ENCODE data around the gene ADORA1. TPM values are rescaled to one million over a fixed set of nuclear protein-coding genes. Genes with fewer than 3 reads are reported as not detected.

Gene ADORA1
- total and polyA plus RNA-seq, 10 of the 15 experiments (the other 5 are each of a cell fraction or from before 2014, with no cell fraction given), result not detected

DNA sequence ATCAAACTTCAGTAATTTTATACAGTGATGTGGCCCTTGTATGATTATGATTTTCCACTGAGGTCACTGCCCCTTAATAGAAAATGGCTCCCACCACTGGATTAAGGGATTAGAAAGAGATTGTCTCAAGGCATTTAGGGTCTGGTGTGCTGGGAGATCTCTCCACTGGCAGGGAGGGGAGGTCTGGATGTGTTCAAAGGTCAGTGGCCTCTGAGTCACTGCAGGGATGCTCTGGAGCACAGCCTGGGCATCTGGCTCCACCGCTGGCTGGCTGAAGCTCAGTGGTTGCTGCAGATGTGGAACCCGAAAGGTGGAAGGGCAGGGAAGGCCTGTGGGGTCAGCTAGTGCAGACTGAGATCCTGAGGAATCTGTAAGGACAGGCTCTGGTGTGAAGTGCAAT, 77.2 kb downstream of the ADORA1 start:
- Histone ChIP-seq H3K27me3 (replicated peaks in 1 of 2; ENCODE audit: control insufficient read depth in 2 of 2, insufficient read depth in 2 of 2, low read length in 1 of 2) (peaks cover 0 to 3% of the 10 kb centered on the region in 2 experiments; a peak in 3 of 4 replicates), H2AFZ (ENCODE audit: control insufficient read depth, low read depth, low read length) (no peak overlapping the region), H3K4me1 (ENCODE audit: control insufficient read depth, insufficient read depth, low read length) (no peaks in the 10 kb centered on the region), H3K4me3 (no peak overlapping the region), H3K9ac (ENCODE audit: control insufficient read depth, insufficient read depth, low read length) (no peak overlapping the region), H3K79me2 (ENCODE audit: control insufficient read depth, insufficient read depth, low read length) (no peaks in the 10 kb centered on the region), H4K20me1 (ENCODE audit: control insufficient read depth, insufficient read depth) (no peaks in the 10 kb centered on the region; the same call in 1 of the 2 replicates), H3K9me3 (replicated peaks; ENCODE audit: control insufficient read depth, insufficient read depth, low read length) (no peaks in the 10 kb centered on the region), H3K36me3 (ENCODE audit: control insufficient read depth in 2 of 2, insufficient read depth in 2 of 2, low read length in 1 of 2) (no peaks in the 10 kb centered on the region), H3K4me2 (ENCODE audit: control insufficient read depth, insufficient read depth) (no peak overlapping the region), H3K27ac (ENCODE audit: control insufficient read depth, insufficient read depth) (no peak overlapping the region)
- ChIA-PET RAD21 (ENCODE audit: unreplicated experiment) (no interaction called here), POLR2A (no interaction called here), CTCF (interaction anchor here (1.5 kb wide), 1 partner anchor 11 kb away, joined by 7 read pairs; no protein-coding TSS in a partner anchor), SMC1A (ENCODE audit: uncharacterized antibody, unreplicated experiment) (interaction anchor here (1.2 to 1.3 kb wide), 2 partner anchors 9 to 165 kb away, joined by 3 read pairs; no protein-coding TSS in a partner anchor)
- FAIRE-seq (no peak), DNase-seq (ENCODE audit: low read depth, low spot score) (no peak), ATAC-seq (no peak)
- no TSS peak for BruUV-seq (replicated peaks)
- WGBS (ENCODE audit: insufficient coverage, insufficient replicate concordance, low lambda C conversion rate, missing lambda C conversion rate), result 19% methylated on average over 2 of the region's 2 CpGs
- intact Hi-C loops (cut with micrococcal nuclease; ENCODE audit: unreplicated experiment), result no loop called here
- in situ Hi-C loops (cut with MboI), result no loop called here
- TF ChIP-seq TAF1 (IDR thresholded peaks at IDR 0.05; ENCODE audit: borderline replicate concordance, low read depth, low read length), result no peak
- no peak for TF ChIP-seq CTCF (IDR thresholded peaks at IDR 0.05 in 2 of 3, conservative IDR thresholded peaks at IDR 0.05 in 1 of 3; ENCODE audit: control insufficient read depth in 2 of 3, extremely low read depth in 1 of 3, insufficient read depth in 1 of 3, low read depth in 3 of 3, low read length in 3 of 3)
- no peak for TF ChIP-seq SKIL (IDR thresholded peaks at IDR 0.05; ENCODE audit: low read depth, poor library complexity, severe bottlenecking)
- TF ChIP-seq, protein P1, sequence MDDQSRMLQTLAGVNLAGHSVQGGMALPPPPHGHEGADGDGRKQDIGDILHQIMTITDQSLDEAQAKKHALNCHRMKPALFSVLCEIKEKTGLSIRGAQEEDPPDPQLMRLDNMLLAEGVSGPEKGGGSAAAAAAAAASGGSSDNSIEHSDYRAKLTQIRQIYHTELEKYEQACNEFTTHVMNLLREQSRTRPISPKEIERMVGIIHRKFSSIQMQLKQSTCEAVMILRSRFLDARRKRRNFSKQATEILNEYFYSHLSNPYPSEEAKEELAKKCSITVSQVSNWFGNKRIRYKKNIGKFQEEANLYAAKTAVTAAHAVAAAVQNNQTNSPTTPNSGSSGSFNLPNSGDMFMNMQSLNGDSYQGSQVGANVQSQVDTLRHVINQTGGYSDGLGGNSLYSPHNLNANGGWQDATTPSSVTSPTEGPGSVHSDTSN (IDR thresholded peaks at IDR 0.05; ENCODE audit: insufficient replicate concordance, low read depth, low read length), result no peak
- TF ChIP-seq PRDM15 (CRISPR knock-in tag; IDR thresholded peaks at IDR 0.05), result no peak
- TF ChIP-seq NFYB (IDR thresholded peaks at IDR 0.05; ENCODE audit: insufficient read depth, low read depth, low read length), result no peak
- TF ChIP-seq, protein P2, sequence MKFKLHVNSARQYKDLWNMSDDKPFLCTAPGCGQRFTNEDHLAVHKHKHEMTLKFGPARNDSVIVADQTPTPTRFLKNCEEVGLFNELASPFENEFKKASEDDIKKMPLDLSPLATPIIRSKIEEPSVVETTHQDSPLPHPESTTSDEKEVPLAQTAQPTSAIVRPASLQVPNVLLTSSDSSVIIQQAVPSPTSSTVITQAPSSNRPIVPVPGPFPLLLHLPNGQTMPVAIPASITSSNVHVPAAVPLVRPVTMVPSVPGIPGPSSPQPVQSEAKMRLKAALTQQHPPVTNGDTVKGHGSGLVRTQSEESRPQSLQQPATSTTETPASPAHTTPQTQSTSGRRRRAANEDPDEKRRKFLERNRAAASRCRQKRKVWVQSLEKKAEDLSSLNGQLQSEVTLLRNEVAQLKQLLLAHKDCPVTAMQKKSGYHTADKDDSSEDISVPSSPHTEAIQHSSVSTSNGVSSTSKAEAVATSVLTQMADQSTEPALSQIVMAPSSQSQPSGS (IDR thresholded peaks at IDR 0.05; ENCODE audit: low read length), result no peak
- no peak for TF ChIP-seq E2F8 (IDR thresholded peaks at IDR 0.05; ENCODE audit: low read depth, partially characterized antibody)

Measured in GM12878 (cell line).